GM19397 (cell line): ENCODE measurements around the gene CKAP2L.

Experiments
- ATAC-seq: cut with Tn5 transposase; IDR thresholded peaks from one replicate; pipeline ENCODE4 v1.9.1; 2021; ENCODE audit warnings: mild to moderate bottlenecking, moderate library complexity; ENCODE audit not compliant: unreplicated experiment

The CKAP2L gene, protein sequence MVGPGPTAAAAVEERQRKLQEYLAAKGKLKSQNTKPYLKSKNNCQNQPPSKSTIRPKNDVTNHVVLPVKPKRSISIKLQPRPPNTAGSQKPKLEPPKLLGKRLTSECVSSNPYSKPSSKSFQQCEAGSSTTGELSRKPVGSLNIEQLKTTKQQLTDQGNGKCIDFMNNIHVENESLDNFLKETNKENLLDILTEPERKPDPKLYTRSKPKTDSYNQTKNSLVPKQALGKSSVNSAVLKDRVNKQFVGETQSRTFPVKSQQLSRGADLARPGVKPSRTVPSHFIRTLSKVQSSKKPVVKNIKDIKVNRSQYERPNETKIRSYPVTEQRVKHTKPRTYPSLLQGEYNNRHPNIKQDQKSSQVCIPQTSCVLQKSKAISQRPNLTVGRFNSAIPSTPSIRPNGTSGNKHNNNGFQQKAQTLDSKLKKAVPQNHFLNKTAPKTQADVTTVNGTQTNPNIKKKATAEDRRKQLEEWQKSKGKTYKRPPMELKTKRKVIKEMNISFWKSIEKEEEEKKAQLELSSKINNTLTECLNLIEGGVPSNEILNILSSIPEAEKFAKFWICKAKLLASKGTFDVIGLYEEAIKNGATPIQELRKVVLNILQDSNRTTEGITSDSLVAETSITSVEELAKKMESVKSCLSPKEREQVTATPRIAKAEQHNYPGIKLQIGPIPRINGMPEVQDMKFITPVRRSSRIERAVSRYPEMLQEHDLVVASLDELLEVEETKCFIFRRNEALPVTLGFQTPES

DNA sequence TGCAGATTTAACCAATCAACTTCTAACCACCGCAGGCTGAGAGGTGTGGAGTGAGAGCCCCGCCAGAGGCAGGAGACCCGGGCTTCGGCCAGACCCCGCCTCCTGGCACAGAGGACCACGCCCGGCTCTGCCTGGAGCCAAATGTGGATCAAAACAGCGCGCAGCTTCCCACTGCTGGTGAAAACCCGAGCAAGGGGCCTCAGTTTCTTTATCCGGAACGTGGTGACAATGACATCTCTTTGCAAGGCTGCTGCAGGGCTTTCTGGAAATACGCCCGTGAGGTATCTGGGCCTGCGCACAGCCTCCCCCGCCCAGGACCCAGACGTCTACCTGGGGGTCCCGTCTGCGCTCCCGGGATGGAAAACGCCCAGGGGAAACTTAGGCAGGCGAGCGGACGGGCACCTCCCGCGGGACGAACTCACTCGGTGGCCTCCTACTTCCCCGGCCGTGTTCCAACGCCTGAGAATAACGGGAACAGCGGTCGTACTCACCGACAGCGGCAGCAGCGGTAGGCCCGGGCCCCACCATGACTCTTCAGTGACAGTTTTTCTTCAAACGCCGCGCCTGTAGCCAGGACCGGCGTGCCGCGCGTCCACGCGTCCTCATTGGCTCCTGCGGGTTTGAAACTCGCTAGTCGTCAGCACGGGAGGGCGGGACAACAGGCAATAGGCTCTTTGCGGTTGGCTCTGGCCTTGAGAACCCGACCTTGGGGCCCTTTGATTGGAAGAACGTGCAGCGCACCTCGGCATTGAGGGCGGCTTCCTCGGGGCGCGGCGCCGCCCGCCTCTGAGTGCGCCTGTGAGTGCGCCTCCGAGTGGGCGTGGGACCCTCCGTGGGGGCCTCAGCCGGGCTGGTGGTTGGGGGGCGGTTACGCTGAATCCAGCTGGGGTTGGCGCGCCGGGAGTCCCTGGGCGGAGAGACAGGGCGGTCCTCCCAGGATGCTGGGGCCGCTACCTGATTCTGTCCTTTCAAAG is at the start of gene CKAP2L:
CKAP2L (minus strand) TSS at position 539 of the 974 bp plus-strand sequence; CDS start at position 528, 11 bp downstream.
- ATAC-seq = peak; percentile 98

DNA sequence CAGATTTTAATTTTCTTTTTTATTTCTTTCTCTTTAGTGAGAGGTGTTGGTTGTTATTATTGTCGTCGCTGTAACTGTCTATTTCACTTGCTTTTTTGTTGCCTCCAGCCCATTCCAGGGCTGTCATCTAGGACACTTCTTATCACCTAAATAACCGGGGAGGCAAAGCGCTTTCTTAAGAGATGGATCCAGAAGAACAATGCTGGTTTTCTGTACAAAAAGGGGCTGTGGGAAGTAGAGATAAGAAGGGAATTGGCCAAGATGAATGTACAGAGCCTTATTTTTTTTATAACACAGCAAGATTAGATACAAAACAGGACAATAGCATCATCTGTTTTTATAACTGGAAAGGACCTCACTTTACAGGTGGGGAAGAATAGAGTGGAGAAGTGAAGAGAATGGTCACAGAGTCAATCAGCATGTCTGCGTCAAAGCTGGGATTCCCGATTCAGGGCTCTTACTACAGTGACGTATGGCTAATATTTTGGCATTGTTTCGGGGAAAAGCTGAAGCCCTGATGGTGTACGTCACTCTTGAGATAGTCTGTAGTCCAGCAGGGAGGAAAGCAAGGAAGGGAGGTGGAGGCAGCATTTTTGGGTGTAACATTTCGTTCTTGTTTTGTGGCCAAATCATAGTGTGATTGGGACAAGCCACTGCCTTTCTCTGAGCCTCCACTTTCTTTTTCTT is 49.0 kb upstream of the CKAP2L start:
- no peak for ATAC-seq

DNA sequence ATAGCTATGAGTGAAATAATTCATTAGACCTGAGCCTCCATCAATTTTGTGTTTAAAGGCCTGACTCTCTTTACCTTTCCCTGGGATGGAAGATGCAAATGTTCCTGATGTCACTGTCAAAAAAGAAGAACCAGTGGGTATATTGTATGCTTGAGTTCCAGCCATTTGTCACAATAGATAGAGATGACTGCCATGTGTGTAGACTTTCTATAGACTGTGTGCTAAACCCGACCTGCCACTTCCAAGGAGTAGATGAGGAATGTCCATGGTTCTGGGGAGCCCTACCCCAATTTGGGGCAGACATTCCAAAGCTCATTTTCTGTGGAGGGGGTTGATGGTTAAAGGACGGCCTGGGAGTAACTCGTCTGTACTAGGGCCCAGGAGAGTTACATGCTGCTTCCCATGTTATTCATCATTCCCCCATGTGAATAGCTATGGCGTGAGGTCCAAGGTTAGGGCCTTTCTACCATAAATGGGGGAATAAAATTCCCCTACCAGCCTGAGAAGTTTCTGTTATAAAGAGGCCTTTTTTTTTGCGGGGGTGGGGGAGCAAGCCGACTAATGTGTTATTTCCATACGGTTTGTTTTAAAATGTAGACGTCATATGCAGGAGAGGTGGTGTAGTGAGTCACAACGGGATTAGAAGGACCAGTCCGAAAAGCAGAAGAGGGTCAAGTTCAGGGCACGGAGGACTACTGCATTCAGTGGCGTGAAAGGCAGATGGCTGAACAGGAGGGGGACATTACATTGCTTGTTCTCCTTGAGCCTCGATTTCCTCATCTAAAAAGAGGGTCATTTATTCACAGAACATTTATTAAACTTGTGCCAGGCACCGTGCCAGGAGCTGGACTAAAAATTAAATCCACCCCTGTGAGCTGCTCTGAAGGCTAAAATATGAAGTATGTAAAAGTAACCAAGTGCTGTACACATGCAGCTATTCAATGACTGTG is 48.2 kb upstream of the CKAP2L start:
- ATAC-seq = no peak

DNA sequence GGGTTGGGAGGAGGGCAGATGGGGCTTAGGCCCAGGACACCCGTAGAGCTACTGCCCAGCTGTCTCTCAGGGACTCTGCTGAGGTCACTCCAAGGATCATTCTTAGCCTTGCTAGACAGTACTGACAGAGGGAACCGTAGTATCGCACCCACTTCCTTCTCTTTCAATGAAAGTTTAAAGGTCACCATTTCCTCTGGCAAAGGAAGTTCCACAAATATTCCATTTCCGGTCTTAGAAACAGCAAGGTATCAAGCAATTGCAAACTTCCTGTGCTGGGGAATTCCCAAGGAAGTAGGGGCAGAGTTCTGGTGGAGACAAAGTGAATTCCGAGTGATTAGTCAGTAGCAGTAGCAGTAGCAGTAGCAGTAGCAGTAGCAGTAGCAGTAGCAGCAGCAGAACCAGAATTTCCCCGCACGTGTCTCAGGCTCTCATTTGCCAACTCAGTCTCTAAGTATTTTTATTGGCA is 47.5 kb upstream of the CKAP2L start:
- no peak for ATAC-seq

DNA sequence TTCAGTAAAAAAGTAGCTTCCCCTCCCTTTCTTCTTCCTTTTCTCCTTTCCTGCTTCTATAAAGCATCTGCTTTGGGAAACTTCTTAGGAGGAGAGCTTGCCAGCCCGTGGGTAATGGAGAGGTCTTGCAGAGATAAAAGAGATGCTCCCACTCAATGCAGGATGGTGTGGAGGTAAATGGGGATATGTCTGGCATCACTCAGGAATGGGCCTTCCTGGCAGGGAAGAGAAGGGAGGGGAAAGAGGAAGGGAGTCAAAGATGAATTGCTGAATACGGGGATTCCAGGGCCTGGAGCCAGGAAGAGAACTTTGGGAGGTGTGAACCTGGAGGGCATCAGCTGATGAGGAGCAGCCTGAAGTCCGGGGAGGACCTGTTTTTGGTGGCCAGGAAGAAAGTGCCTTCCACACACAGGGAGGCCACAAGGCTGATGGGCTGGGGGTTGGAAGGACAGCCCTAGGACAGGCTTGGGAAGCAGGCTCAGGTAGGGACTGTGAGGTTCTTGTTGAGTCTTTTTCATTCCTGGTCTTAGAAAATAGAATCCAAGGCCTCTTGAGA is 46.9 kb upstream of the CKAP2L start:
- ATAC-seq = no peak

DNA sequence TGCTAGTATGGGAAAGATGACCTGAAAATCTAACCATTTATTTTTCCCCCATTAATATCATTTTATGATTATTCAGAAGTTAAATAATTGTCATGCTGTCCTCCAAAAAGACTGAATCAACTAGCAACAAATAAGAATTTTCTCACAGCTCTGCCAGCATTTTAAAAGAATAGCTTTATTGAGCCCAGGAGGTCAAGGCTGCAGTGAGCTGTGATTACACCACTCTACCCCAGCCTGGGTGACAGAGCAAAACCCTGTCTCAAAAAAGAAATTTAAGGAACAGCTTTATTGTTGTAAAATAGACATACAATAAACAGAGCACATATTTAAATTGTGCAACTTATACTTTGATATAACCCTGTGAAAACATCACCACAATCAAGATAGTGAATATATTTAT is 44.7 kb upstream of the CKAP2L start:
- no peak for ATAC-seq

DNA sequence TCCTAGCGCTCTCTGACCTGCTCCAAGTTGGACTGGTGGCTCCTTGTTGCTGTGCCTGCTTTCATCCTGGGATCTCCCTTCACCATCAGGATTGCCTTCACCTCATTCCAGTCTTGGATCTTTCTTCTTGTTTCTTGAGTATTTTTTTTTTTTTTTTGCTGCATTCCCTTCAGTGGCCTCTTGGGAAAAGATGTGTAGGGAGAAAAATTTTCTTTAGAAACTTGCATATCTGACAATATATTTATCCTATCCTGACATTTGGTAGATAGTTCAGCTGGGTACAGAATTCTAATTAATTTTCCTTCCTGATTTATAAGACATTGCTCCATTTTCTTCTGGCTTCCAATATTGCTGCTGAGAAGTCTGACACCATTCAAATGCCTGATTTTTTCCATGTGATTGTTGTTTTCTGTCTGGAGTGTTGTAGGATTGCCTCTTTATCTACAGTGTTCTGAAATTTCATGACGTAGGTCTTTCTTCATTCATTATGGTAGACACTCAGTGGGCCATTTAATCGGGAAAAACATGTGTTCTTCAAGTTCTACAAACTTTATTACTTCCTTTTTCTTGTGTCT is 42.9 kb upstream of the CKAP2L start:
- no peak for ATAC-seq

DNA sequence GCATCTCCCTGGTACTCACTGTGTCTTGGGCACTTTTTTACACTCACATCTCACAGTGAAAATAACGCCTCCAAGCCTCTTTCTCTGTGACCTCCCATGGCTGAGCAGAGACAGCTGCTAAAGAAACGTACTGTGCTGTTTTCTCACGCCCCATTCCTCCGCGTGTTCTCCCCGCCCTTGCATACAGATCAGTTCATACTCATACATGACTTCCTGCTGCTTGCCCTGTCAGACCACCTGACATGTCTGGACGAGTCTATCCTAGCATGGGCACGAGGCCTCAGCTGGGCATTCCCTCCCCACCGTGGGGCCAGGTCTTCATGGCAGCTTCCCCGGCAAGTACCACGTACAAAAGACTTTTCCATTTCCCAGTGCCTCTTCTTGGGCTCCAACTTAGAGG is 41.1 kb upstream of the CKAP2L start:
- no peak for ATAC-seq

DNA sequence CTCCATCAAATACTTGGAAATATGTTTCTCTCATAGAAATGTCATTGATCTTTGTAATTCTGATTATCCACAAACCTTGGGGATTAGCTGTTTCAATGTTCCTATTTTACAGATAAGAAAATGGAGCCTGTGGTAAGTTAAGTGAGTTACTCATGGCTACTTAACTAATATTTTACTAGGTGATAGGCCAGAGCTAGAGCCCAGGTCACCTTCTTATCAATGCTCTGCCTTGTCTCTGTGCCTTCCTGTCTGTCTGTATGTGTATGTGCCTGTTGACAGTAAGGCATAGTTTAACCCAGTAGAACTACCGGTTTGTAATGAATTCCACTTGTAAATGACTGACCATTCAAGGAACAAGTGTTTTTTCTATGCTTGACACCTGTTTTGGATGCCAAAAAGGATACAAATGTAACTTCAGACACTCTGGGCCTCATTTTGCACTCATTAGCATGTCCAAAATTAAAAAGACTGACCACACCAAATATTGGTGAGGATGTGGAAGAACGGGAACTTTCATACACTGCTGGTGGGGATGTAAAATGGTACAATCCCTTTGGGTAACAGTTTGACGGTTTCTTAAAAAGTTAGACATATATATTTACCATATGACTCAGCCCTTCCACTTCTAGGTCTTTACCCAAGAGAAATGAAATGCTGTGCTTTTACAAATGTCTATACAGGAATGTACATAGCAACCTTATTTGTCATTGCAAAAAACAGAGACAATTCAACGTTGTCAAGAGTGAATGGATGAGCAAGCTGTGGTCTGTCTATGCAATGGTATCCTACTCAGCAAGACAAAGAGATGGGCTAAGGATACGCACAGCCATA is 39.5 kb upstream of the CKAP2L start:
- ATAC-seq = no peak

DNA sequence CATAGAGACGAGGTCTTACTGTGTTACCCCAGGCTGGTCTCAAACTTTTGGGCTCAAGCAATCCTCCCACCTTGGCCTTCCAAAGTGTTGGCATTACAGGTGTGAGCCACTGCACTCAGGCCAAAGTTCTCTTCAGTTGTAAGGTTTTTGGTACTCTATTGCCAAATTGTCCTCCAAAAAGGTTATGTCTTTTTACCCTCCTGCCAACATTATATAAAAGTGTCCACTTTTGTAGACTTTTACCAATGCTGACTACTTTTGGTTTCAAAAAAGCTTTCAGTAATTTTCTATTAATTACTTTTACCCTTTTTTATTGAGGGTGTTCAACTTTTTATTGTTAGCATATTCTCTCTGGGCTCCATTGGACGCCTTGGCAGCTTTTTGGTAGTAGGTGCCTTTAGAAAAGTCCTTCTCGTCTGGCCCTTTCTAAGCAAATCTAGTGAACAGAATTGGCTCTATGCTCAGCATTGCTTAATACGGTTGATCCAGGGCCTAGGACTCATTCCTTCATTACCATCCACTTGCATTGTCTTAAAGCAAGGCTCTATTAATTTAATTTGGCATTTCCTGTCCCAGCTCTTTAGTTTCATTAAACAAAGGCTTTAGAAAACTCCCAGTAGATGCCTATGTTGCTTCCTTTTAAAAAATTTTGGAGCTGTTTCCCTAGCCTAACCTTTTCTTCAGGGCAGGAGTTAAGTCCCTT is 36.6 kb upstream of the CKAP2L start:
- ATAC-seq = no peak

DNA sequence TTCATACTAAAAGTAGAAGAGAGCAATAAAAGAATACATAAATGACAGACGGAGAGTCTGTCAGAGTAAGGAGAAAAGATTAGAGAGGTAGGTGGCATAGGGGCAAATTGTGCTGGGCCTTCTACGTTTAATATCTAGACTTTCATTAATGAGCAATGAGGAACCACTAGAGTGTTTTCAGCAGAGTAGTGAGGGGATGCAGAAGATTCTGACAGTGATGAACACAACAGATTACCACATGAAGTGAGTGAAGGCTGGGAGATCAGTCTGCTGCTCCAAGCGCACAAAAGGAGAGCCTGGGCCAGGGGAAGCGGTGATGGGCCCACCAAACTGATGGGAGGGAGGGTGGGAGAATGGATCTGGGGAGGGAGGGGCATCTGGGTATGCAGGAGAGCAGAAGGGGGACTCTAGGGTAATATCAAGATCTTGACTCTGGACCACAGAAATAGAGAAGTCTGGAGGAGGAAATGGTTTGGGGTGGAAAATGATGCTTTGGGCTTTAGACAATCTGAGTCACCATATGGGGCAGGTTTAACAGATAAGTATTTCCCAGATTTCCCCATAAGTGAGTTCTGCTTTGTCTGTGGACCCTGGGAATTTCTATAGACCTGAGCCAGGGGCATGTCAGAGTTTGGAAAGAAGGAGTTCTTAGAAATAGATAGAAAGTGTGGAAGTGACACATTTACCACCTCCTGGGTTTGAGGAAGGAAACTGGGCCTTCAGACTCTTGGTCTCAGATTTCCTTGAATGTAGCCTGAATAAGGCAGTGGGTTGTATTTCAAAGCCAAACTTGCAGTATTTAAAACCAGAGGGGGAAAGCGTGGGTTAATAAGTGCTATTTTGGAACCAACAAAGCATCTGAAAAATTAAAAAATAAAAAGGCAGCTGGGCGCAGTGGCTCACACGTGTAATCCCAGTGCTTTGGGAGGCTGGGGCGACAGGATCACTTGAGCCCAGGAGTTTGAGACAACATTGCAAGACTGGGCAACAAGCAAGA is 34.9 kb upstream of the CKAP2L start:
- no peak for ATAC-seq

DNA sequence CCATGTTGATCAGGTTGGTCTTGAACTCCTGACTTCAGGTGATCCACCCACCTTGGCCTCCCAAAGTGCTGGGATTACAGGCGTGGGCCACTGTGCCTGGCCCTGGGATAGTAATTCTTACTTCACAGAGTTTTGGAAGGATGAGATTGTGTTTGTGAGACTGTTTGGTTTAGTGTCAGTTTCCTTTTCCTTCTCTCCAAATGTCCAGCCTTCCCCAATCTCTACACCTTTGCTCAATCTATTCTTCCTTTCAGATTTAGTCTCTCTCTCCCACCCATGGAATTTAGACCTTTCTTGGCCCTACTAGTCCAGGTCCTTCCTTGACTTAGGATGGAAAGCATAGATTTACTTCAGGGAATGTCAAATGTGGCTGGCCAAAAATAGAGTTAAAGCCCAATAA is 32.1 kb upstream of the CKAP2L start:
- ATAC-seq = no peak

DNA sequence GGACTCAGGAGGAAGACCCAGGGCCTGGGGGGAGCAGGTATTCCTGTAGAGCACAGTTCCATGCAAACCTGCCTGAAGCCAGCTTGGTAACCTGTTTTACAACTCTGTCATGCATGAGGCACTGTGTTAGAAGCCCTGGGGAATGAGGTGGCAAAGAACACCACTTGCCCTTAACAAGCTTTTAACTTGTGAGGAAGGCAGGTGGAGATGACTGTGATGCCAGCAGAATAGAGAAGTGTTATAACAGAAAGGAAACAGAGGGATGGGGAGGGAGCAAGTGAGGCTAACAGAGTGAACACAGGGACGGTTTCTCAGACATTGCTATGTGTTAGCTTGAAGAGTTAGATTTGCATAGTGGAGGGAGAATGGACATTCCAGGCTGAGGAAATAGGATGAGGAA is 31.4 kb upstream of the CKAP2L start:
- ATAC-seq = no peak

DNA sequence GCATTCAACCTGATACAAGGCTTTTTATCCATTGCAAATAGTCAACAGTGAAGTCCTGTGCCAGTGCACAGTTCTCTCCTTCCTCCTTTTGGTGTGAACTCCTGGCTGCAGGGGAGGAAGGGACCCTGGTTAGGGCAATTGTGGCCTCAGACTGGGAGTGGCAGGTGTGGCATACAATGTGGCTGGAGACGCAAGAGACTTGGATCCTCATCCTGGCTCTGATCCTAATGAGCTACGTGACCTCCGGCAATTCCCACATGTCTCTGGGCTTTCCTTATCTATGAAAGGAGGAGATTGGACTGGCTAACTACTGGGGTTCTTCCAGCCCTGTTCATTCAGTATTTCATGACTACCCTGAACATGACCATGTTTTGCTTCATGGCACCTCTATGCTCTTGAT is 30.4 kb upstream of the CKAP2L start:
- no peak for ATAC-seq

DNA sequence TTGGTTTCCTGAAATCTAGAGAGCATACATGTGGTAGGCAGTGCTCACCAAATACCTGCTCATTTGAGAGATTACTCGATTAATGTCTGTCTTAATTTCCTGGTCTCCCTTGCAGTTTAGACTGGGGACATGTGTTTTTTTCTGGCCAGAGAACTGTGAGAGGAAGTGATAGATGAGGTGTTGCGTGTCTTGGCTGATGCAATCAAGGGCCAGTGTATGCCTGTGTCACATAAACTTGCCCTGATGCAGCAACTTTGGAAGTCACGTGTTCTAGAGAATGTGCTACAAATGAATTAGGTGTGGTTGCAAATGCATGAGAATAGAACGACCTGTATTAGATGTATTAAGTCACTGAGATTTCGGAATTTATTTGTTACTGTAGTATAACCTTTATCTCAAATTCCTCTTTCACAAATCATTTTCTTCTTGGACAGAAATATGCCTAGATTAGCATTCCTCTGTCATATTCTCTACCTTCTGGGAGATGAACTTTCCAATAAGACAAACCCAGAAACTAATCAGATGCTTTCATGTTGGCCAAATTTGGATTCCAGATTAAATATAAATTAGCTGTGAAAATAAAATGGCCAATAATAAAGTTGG is 29.8 kb upstream of the CKAP2L start:
- peak; percentile 65 for ATAC-seq
